ENCODE data around the gene EBLN1.
A peak's percentile ranks its signal among the peaks of the same experiment; 100 is the strongest.

Gene EBLN1

DNA sequence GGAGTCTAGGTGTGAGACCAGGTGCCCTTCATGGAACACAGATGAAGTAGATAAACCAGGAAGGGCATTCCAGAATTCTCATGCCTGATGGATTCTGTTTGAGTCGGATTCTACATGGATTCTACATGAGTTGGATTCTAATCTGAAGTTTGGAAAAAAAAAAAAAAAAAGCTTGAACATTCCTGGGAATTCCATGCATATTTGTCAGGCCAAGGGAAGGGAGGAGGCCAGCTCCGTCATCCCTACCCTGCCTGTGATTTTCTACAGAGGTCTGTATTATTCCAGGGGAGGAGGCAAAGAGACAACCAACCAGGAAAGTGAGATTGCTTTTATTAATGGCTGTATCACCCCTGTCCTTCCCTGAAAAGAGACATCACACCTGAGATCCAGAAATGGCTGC lies 27.8 kb upstream of the EBLN1 start:
- Mint-ChIP-seq H3K27ac (ENCODE audit: low read depth) (no peak overlapping the region), H3K9me3 (no peaks in the 10 kb centered on the region), H3K4me1 (peaks cover 13% of the 10 kb centered on the region), H3K27me3 (no peaks in the 10 kb centered on the region), H3K36me3 (ENCODE audit: insufficient read depth) (peaks cover 3% of the 10 kb centered on the region), H3K4me3 (no peak overlapping the region)
- ATAC-seq (replicated peaks; ENCODE audit: extremely low read depth, poor library complexity, severe bottlenecking) (no peak), DNase-seq (ENCODE audit: low spot score in 2 of 2) (no peak)

DNA sequence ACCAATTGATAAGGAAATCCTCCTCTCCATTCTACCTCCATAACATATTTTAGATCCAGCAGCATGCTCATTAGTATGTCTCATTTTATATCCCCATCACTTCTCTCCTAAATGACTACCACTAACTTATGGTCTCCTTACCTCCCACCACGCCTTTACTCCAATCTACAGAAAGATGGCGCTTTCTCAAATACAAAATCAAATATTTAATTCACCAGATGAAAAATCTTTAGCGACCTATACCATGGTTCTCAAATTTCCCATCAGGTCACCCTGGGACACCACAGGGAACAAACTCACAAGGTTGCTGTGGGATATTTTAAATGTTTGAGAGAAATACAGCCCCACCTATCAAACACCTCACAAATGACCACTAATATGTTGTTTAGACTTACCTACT lies 27.0 kb upstream of the EBLN1 start:
- peaks cover 11% of the 10 kb centered on the region for H3K4me1 Mint-ChIP-seq
- no peaks in the 10 kb centered on the region for H3K27me3 Mint-ChIP-seq
- ATAC-seq (replicated peaks; ENCODE audit: extremely low read depth, poor library complexity, severe bottlenecking): no peak
- H3K36me3 Mint-ChIP-seq (ENCODE audit: insufficient read depth): peaks cover 3% of the 10 kb centered on the region
- H3K9me3 Mint-ChIP-seq: no peaks in the 10 kb centered on the region
- no peak for DNase-seq (ENCODE audit: low spot score in 2 of 2)
- H3K4me3 Mint-ChIP-seq: no peak overlapping the region
- no peak overlapping the region for H3K27ac Mint-ChIP-seq (ENCODE audit: low read depth)

DNA sequence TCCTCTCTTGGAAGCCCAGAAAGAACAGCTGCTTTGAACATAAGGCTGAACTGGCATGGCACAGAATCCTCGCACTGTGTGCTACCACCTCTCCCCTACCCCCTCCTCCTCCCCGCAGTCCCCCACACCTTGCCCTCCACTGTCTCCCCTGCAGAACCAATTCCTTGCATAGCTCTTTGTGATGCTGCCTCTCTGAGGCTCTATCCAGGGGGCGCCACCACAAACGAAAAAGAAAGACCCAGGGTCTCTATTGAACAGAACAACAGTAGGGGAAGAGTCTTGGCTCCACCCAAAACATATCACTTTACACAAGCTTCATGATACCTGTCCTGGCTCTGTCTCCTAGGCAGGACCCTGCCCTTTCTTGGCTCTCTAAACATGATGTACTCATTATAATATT lies 26.2 kb upstream of the EBLN1 start:
- no peak for ATAC-seq (replicated peaks; ENCODE audit: extremely low read depth, poor library complexity, severe bottlenecking)
- H3K4me1 Mint-ChIP-seq: peaks cover 11% of the 10 kb centered on the region

DNA sequence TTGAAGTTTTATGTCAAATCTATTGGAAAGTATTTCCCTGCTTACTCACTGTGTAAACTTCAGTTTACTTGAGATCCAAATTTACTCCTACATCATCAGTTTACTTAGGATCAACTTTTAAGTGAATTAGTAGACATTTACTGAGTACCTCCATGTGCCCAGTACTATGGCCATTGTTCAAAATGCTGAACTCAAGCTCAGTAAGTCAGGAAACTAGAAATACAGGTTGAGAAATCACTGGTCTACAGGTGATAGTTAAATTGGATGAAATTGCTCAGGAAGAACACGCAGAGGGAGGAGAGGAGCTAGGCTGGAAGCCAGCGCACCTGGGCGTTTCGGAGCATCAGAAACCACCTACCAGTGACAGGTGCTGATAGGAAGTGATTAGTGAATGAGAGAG lies 25.5 kb upstream of the EBLN1 start:
- Mint-ChIP-seq H3K4me3 (no peak overlapping the region), H3K27ac (ENCODE audit: low read depth) (no peak overlapping the region), H3K9me3 (no peaks in the 10 kb centered on the region), H3K27me3 (peaks cover 12% of the 10 kb centered on the region), H3K36me3 (ENCODE audit: insufficient read depth) (peaks cover 3% of the 10 kb centered on the region), H3K4me1 (peaks cover 11% of the 10 kb centered on the region)
- ATAC-seq (replicated peaks; ENCODE audit: extremely low read depth, poor library complexity, severe bottlenecking): no peak
- no peak for DNase-seq (ENCODE audit: low spot score in 2 of 2)

More for the DNA sequence above, 26.2 kb upstream of the EBLN1 start:
- Mint-ChIP-seq H3K9me3 (no peaks in the 10 kb centered on the region), H3K4me3 (no peak overlapping the region), H3K27me3 (peaks cover 5% of the 10 kb centered on the region), H3K27ac (ENCODE audit: low read depth) (no peak overlapping the region), H3K36me3 (ENCODE audit: insufficient read depth) (peaks cover 3% of the 10 kb centered on the region)
- DNase-seq (ENCODE audit: low spot score in 2 of 2): no peak

DNA sequence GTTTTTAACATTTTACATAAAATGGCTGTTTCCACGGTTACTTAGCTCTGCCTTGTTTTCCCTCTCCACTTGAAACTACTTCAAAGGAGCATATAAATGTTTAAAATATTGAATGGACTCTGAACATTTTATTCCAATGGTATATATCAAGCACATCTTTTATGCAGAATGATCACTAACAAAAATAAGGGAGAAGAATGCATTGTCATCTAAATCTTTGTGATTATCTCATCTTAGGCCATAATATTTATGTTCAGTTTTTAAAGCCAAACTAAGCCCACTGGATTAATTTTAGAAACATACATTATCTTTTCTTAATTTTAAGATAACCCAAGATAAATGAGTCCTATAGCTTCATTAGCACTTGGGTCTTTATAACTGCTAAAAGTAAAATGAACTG lies 13.4 kb upstream of the EBLN1 start:
- no peaks in the 10 kb centered on the region for H3K9me3 Mint-ChIP-seq
- DNase-seq (ENCODE audit: low spot score in 2 of 2): no peak
- H3K36me3 Mint-ChIP-seq (ENCODE audit: insufficient read depth): peaks cover 18% of the 10 kb centered on the region
- ATAC-seq (replicated peaks; ENCODE audit: extremely low read depth, poor library complexity, severe bottlenecking): no peak
- no peak overlapping the region for H3K27ac Mint-ChIP-seq (ENCODE audit: low read depth)
- peaks cover 20% of the 10 kb centered on the region for H3K4me1 Mint-ChIP-seq
- peak overlapping the region; percentile 82 for H3K4me3 Mint-ChIP-seq
- peaks cover 10% of the 10 kb centered on the region for H3K27me3 Mint-ChIP-seq

DNA sequence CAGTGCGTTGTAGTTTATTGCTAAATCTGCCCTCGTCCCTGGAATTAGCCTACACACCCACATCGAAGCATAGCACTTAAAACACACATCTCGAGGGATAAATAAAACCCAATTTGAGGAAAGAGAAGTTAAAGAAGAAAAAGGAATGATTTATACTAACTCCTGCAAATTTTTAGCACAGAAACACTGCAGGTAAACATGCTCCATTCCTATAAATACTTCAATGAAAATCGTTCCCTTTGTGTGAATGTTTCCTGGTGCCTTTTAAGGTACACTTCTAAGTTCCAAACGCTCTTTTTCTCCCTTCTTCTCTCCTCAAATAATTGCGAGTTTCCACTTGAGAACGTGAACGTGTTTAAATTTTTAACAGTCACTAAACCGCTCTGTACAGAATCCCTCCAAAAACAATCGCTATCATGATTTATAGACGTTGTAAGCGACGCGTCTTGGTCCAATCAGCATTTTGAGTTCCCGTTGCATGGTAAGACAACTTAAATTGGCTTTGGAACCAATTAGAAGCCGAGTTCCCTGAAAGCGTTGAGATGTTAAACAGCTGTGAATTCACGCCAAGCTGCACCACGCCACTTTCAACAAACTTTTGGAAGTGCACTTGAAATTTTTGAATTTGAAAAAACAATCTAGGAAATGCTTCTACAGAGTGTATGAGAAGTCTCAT lies 12.5 kb upstream of the EBLN1 start:
- H3K4me3 Mint-ChIP-seq: peak overlapping the region; percentile 82
- H3K36me3 Mint-ChIP-seq (ENCODE audit: insufficient read depth): peaks cover 18% of the 10 kb centered on the region
- peak overlapping the region; percentile 100 for H3K27ac Mint-ChIP-seq (ENCODE audit: low read depth)
- DNase-seq (ENCODE audit: low spot score in 2 of 2) (no peak), ATAC-seq (replicated peaks; ENCODE audit: extremely low read depth, poor library complexity, severe bottlenecking) (no peak)
- H3K27me3 Mint-ChIP-seq: peaks cover 13% of the 10 kb centered on the region
- H3K4me1 Mint-ChIP-seq: peaks cover 20% of the 10 kb centered on the region
- no peaks in the 10 kb centered on the region for H3K9me3 Mint-ChIP-seq

DNA sequence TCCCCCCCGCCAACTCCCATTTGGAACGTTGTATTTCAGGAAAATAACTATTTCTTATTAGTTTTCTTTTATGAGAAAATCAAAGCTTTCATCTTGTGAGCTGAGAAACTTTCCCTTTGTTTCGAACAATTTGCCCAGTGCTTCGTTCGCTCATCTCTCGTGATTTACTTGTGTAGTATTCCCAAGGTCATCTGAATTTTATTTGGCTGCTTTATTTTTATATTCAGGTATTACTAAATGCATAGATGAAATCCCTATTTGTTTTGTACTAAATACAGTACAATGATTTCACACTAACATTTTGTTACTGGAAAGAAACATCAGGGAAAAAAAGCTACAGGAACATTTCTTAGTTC lies 12.0 kb upstream of the EBLN1 start:
- DNase-seq (ENCODE audit: low spot score in 2 of 2): no peak
- Mint-ChIP-seq H3K27ac (ENCODE audit: low read depth) (peak overlapping the region; percentile 100), H3K9me3 (no peaks in the 10 kb centered on the region), H3K36me3 (ENCODE audit: insufficient read depth) (peaks cover 18% of the 10 kb centered on the region), H3K4me3 (peak overlapping the region; percentile 82), H3K4me1 (peaks cover 20% of the 10 kb centered on the region), H3K27me3 (peaks cover 18% of the 10 kb centered on the region)
- no peak for ATAC-seq (replicated peaks; ENCODE audit: extremely low read depth, poor library complexity, severe bottlenecking)

DNA sequence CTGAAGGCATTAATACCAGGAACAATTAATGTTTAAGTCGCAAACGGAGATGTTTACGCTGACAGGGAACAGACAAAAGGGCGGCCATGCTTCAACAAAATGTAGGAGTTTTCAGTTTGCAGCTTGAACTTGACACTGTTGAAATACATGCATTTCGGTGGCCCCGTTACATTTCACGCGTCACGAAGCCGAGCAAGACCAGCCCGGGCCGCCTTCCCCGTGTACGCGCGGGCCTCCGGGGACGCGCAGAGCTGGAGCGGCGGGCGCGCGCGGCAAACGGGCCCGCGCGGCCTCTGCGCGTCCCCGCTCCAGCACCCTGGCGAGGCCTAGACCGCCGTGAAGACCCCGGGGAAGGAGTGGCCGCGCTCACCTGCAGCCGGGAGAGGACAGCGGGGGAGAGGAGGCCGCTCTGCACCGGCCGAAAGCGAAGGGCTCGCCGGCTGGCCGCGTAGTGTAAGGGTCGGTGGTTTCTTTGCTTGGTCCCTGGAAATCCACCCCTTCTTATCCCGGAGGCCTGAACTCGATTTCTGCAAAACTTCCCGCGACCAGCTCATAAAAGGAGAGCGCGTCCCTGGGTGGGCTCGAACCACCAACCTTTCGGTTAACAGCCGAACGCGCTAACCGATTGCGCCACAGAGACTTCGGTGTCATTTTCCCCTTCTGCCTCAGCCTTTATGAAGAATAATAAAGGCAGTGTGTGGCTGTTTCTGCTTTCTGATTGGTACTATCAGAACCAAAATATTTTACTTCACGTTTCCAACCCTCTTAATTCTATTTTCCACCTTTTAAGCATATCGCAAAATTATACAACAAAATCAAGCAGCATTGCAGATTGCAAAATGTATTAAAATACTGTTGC lies 11.4 kb upstream of the EBLN1 start:
- Mint-ChIP-seq H3K4me1 (peaks cover 20% of the 10 kb centered on the region), H3K4me3 (peak overlapping the region; percentile 82), H3K9me3 (no peaks in the 10 kb centered on the region), H3K27me3 (peaks cover 20% of the 10 kb centered on the region), H3K36me3 (ENCODE audit: insufficient read depth) (peaks cover 18% of the 10 kb centered on the region), H3K27ac (ENCODE audit: low read depth) (peak overlapping the region; percentile 100)
- ATAC-seq (replicated peaks; ENCODE audit: extremely low read depth, poor library complexity, severe bottlenecking) (peak; percentile 85), DNase-seq (ENCODE audit: low spot score in 2 of 2) (peak; percentile 89 to 91)

DNA sequence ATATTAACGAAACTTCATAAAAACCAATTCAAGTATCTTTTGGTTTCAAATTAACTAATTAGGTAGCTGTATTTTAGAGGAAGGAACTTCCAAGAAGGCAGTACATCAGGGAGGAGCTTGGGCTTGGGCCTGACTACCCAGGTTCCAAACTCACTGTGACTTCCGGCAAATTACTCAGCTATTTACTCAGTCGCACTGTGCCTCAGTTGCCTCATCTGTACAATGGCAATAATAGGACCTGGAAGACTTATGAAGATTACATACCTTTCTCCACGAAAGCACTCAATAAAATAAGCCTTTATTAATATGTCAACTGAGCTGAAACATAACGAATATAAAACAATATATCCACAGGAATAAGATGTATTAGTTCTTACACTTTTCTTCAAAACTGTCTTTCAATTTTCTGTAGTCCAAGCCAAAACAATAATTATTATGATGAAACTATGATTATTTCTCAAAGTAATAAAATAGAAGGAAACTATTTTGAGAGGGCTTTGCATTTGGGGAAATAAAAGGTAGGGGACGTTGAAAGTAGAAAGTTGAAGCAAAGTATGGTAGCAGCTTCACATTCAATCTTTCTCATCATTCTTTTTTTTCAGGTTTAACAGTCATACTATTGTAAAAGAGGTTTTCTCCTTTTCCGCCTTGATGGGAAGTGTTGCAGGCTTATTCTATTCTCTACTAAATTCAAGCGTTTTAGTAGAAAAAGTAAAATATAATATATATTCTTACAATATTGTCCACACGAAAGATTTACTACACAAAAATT lies 10.5 kb upstream of the EBLN1 start:
- Mint-ChIP-seq H3K27ac (ENCODE audit: low read depth) (peak overlapping the region; percentile 100), H3K4me1 (peaks cover 20% of the 10 kb centered on the region), H3K27me3 (peaks cover 22% of the 10 kb centered on the region), H3K36me3 (ENCODE audit: insufficient read depth) (peaks cover 18% of the 10 kb centered on the region), H3K4me3 (peak overlapping the region; percentile 82), H3K9me3 (no peaks in the 10 kb centered on the region)
- ATAC-seq (replicated peaks; ENCODE audit: extremely low read depth, poor library complexity, severe bottlenecking): no peak
- no peak for DNase-seq (ENCODE audit: low spot score in 2 of 2)

DNA sequence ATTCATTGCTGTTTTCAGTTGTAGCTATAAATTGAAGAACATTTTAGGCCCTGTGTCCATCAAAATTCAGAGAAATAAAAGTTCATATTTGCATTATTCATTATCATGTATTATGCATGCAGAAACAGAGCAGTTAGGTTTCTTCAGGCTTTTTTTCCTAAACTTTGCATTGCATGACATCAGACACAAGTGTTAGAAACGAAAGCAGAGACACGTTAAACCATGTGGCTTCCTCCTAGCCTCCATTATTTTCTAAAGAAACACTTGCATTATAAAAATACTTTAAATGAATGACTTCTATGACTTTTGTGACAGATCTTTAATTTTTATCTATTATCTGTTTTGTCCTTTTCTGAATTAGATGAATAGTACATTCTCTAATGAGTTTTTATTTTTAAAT lies 8.8 kb upstream of the EBLN1 start:
- H3K9me3 Mint-ChIP-seq: no peaks in the 10 kb centered on the region
- no peak overlapping the region for H3K27ac Mint-ChIP-seq (ENCODE audit: low read depth)
- ATAC-seq (replicated peaks; ENCODE audit: extremely low read depth, poor library complexity, severe bottlenecking) (no peak), DNase-seq (ENCODE audit: low spot score in 2 of 2) (no peak)
- H3K4me1 Mint-ChIP-seq: peaks cover 20% of the 10 kb centered on the region
- peaks cover 30% of the 10 kb centered on the region for H3K27me3 Mint-ChIP-seq
- H3K36me3 Mint-ChIP-seq (ENCODE audit: insufficient read depth): peaks cover 18% of the 10 kb centered on the region
- no peak overlapping the region for H3K4me3 Mint-ChIP-seq

DNA sequence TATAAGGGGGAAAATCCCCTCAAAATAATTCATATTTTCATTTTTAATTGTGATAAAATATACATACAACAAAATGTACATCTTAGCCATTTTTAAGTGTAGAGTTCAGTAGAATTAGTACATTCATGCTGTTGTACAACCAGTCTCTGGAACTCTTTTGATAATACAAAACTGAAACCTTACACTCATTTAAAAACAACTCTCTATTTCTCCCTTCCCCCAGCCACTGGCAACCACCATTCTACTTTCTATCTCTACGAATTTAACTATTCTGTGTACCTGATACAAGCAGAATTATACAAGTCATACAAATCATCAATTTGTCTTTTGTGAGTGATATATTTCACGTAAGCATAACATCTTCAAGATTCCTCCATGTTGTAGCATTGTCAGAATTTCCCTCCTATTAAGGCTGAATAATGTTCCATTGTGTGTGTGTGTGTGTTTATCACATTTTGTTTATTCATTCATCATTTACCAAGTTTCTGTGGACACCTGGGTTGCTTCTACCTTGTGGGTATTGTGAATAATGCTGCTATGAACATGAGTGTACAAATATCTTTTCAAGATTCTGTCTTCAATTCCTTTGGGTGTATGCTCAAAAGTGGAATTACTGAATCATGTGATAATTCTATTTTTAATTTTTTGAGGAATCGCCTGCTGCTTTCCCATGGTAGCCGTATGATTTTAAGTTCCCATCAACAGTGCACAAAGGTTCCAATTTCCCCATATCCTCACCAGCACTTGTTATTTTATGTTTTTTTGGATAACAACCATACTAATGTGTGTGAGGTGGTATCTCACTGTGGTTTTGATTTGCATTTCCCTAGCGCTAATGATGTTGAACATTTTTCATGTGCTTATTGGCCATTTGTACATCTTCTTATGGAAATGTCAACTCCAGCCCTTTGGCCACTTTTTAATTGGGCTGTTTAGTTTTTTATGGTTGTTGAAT lies 4.7 kb upstream of the EBLN1 start:
- Mint-ChIP-seq H3K36me3 (ENCODE audit: insufficient read depth) (no peaks in the 10 kb centered on the region), H3K4me1 (no peaks in the 10 kb centered on the region), H3K27me3 (peaks cover 44% of the 10 kb centered on the region), H3K4me3 (no peak overlapping the region), H3K9me3 (no peaks in the 10 kb centered on the region), H3K27ac (ENCODE audit: low read depth) (no peak overlapping the region)
- DNase-seq (ENCODE audit: low spot score in 2 of 2) (no peak), ATAC-seq (replicated peaks; ENCODE audit: extremely low read depth, poor library complexity, severe bottlenecking) (no peak)

DNA sequence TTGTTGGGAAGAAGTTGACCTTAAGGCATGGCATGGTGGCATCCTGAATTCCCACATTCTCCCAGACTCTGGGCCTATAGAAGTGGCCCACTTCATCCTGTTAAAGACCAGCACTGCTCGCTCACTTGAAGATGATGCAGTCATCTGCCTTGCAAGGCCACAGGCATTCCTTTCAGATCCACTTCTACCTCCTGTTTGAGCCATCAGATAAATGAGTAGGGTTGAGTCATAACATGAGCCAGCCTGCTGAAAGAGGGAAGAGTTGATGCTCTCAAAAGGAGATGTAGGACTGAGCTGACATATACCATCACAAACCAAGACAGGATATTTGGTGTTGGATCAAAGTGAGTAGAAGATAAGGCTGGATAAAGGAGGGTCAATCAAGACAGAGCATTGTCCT lies 1.5 kb upstream of the EBLN1 start:
- Mint-ChIP-seq H3K36me3 (ENCODE audit: insufficient read depth) (no peaks in the 10 kb centered on the region), H3K27me3 (peaks cover 40% of the 10 kb centered on the region), H3K9me3 (no peaks in the 10 kb centered on the region), H3K27ac (ENCODE audit: low read depth) (no peak overlapping the region), H3K4me1 (no peaks in the 10 kb centered on the region), H3K4me3 (no peak overlapping the region)
- DNase-seq (ENCODE audit: low spot score in 2 of 2): no peak
- no peak for ATAC-seq (replicated peaks; ENCODE audit: extremely low read depth, poor library complexity, severe bottlenecking)

All from central memory CD8-positive, alpha-beta T cell (primary cell).